HG03571 (cell line): Measurements from ENCODE around the gene ANKFN1.

Experiments used
- ATAC-seq: cut with Tn5 transposase; IDR thresholded peaks from one replicate; pipeline ENCODE4 v1.9.1; 2021; ENCODE audit not compliant: unreplicated experiment

Gene ANKFN1

GRCh38 chr17:56497132-56497531 is 343.9 kb downstream of the ANKFN1 start:
- ATAC-seq, result no peak

DNA sequence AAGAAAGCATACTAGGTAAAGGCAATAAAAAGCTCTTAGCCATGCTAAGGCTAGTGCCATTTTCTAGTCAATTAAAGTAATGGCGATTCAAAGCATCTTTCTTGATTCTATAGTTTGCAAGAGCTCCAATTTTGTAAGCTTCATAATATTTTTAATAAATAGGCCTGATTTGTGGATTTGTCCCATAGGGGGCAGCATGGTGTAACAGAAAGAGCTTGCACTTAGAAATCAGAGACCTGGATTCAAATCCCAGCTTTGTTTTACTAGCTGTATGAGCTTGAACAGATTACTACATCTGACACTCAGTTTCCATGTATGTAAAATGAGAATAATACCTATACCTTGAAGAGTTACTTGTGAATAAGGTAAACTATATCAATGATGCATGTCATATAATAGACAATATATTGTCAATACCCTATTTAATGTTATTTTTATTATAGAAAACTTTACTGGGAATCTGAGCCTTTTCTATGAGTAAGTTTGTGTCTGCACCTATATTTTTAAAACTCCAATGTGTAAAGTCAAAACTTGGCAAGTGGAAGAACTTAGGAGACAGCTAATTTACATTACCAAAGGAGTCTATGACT is 346.6 kb downstream of the ANKFN1 start:
- ATAC-seq, result no peak

DNA sequence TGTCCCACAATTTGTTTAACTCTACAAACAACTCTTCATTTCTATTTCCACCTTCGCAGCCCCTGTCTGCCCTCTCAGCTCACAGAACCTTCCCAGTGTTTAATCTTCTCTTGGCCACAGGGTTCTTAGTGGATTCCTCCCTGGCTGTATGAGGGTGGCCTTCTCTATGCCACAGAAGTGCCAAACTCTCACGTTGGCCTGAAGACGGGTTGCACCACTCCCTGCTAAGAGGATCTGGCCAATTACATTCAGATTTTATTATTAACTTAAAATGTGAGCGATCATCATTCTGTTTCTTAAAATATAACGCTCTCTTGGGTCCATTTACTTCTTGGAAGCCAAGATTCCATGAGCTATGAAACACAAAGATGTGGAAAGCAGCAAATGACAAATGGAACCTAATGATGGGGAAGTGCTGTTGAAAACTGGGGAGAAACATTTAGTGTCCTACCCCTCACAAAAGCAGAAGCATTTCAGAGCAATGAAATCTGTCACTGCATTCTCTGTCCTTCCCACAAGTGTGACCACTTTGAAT is 348.9 kb downstream of the ANKFN1 start:
- ATAC-seq, result no peak

- ATAC-seq, result no peak
Observed at GRCh38 chr17:56505154-56505756, 352.0 kb downstream of the ANKFN1 start.

DNA sequence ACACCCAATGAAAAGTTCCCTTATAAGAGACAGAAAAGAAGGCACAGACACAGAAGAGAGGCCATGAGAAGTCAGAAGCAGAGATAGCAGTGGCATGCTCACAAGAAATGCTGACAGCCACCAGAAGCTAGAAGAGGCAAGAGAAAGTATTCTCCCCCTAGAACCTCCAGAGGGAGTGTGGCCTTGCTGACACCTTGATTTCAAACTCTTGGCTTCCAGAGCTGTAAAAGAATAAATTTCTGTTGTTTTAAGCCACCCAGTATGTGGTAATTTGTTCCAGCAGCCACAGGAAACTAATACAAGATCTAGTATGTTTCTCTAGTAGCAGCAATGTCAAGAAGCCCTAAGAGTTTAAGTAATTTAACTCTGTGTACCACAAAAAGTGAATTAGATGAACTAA is 353.1 kb downstream of the ANKFN1 start:
- ATAC-seq, result no peak

DNA sequence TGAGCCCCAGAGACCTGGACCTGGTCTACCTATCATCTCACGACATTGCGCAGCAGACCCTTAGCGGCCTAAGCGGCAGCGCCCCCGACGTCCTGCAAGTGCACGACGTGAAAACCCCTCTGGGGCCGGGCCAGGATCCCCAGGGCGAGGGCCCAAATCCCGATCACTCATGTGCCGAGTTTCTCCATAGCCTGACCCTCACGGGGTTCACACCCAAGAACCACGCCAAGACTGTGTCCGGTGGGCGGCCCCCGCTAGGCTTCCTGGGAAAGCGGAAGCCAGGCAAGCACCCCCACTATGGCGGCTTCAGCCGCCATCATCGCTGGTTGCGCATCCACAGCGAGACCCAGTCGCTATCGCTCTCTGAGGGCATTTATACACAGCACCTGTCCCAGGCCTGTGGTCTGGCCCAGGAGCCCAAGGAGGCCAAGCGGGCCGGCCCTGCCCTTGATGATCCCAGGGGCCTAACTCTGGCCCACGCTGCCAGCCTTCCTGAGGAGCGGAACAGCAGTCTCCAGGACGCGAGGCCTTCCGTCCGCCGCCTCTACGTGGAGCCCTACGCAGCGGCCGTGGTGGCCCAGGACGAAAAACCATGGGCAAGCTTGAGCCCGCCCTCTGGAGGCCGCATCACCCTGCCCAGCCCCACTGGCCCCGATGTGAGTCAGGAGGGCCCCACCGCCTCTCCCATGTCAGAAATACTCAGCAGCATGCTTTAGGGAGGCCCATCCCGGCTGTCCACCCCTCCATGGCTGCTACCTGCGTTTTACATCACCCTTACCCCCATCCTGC is 357.5 kb downstream of the ANKFN1 start:
- ATAC-seq, result no peak

- ATAC-seq, result no peak
Observed at GRCh38 chr17:56514264-56514663, 361.0 kb downstream of the ANKFN1 start.

DNA sequence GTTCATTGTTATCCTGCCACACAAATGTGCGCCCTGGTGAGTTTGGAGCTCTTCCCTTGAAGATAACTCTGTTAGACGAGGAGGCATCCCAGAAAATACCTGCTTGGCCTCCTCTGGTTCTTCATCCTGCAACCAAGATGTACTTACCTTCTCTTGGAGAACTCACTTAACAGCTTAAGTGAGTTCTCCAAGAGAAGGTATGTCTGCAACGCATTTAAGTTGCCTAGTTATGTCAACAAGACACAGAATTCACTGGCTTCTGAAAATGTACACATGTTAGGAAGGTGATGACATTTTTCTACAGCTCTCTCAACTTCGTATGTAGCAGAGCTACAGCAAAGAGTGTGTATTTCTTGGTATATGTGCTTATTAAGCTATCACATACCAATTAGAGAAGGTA is 361.6 kb downstream of the ANKFN1 start:
- no peak for ATAC-seq

GRCh38 chr17:56521414-56522141 is 368.3 kb downstream of the ANKFN1 start:
- no peak for ATAC-seq

DNA sequence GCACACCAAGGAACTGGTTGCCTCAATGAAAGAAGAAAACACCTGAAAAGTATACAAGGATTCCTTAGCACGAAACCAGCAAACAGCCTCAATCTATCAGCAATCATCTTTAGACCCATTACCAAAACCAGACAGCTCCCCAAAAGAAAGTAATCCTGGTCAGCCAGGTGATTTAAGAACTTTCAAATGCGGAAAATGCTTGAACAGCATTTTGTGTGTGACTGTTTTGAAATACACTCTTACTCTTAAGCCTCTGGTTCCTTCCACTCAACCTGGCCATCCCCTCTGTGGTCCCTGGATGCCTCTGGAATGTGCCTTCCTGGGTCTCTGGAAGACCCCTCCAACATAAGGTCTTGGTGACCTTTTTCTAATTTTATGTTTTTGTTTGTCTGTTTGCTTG is 369.8 kb downstream of the ANKFN1 start:
- no peak for ATAC-seq

DNA sequence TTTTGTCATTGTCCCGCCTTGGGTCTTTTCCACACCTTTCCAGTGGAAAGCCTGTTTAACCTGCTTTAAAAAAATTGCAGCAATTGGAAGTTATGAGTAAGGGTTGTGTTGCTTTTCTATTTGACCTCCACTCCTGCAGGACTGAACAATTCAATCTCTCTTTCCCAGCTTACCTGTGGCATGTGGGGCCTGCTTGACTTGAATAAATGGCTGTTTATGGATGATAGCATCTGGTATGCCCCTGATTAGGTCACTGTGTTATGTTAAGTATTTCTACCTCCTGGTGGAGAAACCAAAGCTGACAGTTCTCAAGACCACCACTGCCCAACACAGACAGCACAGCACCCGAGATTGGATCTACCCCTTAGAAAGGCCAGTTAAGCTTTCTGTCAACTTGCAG is 375.4 kb downstream of the ANKFN1 start:
- ATAC-seq, result no peak

DNA sequence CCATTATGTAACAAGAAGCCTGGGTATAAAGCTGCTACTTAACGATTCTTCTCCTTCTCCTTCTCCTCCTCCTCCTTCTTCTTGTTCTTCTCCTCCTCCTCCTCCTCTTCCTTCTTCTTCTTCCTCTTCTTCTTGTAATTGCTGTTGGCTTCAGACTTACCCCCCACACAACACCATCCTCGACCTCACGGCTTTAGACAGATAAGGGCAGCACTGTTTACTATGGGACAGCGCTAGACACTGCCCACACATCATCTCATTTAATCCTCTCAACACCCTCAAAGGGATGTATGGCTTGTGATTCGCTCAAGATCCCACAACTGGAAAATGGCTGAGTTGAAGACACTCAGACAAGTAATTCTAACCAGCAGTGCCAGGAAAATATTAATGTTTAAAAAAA is 379.7 kb downstream of the ANKFN1 start:
- ATAC-seq, result no peak

DNA sequence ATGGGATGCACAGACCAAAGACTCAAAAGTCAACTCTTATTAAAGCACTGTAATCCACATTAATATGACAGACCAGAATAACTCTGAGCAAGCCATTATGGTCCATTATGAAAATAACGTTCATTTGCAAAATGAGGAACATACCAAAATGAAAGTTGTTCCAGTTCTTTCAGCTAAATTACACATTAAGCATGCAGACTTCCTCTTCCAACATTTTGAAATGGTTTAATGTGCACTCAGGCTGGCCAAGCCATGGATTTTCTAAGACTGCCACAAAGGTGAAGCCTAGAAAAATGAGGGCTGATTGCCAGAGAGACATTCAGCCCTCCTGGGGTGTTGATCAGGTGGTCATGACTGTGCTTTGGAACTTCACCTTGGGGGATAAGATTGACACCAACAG is 383.5 kb downstream of the ANKFN1 start:
- no peak for ATAC-seq

DNA sequence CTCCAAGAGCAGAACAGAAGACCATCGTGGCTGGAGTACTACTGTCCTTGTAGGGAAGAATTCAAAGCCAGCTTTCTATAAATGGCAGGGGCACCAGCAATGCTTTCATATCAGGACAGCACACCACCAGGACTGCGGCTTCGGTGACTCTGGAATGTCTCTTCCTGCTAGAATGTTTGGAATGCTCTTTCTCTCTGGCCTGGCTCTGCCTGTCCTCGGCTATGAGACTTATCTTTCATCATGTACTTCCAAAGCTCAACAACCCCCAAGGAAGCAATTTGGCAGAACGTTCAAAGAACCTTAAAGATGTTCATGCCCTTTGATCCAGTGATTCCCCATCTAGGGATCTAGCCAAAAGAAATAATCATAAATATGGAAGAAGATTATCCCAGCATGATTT is 387.6 kb downstream of the ANKFN1 start:
- ATAC-seq, result no peak

GRCh38 chr17:56543280-56543679 is 390.0 kb downstream of the ANKFN1 start:
- no peak for ATAC-seq

GRCh38 chr17:56545106-56545505 is 391.8 kb downstream of the ANKFN1 start:
- no peak for ATAC-seq

DNA sequence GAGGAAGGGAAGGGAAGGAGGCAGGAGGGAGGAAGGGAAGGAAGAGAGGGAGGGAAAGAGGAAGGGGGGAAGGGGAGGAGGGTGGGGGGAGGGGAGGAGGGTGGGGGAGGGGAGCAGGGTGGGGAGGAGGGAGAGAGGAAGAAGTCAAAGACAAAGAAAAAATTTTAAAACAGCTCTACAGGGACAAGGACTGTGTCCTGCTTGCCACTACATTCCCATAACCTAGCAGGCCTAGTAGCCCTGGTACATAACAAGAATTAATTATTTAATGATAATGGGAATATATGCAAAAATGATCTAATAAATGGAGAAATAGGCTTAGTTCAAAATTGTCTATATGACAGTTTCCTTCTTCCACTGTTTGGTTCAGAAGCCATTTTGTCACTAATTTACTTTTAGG is 392.7 kb downstream of the ANKFN1 start:
- no peak for ATAC-seq

- no peak for ATAC-seq
Observed at GRCh38 chr17:56548661-56549060, 395.4 kb downstream of the ANKFN1 start.

DNA sequence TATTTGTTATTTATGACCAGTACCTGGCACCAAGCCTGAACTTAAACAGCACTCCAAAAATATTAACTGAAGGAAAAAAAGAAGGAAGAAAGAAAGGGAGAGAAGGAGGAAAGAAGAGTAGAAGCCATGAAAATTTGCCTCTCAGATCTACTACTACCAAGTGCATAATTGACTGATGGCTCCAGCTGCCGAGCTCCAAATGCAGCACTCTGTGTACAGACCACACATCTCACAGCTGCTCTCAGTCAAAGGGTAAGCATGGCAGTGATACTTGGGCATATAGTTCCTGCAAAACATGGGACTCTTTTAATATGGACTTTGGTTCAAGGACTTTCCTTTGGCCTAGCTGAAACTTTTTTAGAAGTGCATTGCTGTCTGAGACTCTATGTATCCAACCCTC is 396.2 kb downstream of the ANKFN1 start:
- no peak for ATAC-seq

DNA sequence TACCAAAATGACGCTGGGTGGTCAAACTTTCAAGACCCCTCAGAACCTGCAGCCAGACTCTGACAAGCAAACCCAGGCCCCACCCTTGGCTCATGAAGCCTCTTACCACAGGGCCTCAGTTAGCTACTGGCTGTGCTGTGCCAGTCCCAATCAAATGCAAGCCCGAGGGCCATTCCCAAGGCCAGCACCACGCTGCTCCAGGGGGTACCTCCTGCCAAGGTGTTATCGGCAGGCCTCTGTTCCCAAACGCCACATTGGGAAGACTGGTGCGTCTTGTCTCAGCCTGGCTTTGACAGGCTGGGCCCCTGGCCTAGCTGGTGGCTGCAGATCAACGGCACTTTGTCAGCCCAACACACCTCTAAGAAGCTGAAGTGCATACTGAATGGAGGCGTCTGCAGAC is 404.4 kb downstream of the ANKFN1 start:
- ATAC-seq, result no peak

- no peak for ATAC-seq
Observed at GRCh38 chr17:56558088-56558487, 404.8 kb downstream of the ANKFN1 start.
